GM18498 (cell line): Measurements from ENCODE around the gene PTX4.

Experiments
- ATAC-seq: cut with Tn5 transposase; IDR thresholded peaks from one replicate; pipeline ENCODE4 v1.9.1; 2021; ENCODE audit warnings: mild to moderate bottlenecking, moderate library complexity; ENCODE audit not compliant: unreplicated experiment

Gene PTX4

GRCh38 chr16:1502092-1503004, 13.6 kb upstream of the PTX4 start:
- ATAC-seq, result no peak

- no peak for ATAC-seq
These were observed 12.9 kb upstream of the PTX4 start for GRCh38 chr16:1501630-1502029.

GRCh38 chr16:1500465-1501150, 11.9 kb upstream of the PTX4 start:
- ATAC-seq, result no peak

GRCh38 chr16:1499756-1500464, 11.2 kb upstream of the PTX4 start:
- ATAC-seq, result no peak

- ATAC-seq, result no peak
These were observed 10.3 kb upstream of the PTX4 start for GRCh38 chr16:1498899-1499676.

GRCh38 chr16:1497014-1497598, 8.4 kb upstream of the PTX4 start:
- no peak for ATAC-seq

GRCh38 chr16:1496464-1496863, 7.7 kb upstream of the PTX4 start:
- no peak for ATAC-seq

GRCh38 chr16:1495889-1496262, 7.1 kb upstream of the PTX4 start:
- no peak for ATAC-seq

- no peak for ATAC-seq
These were observed 6.6 kb upstream of the PTX4 start for GRCh38 chr16:1495211-1495888.

- no peak for ATAC-seq
These were observed 6.0 kb upstream of the PTX4 start for GRCh38 chr16:1494711-1495110.

GRCh38 chr16:1494129-1494640, 5.4 kb upstream of the PTX4 start:
- no peak for ATAC-seq

- peak; percentile 9 for ATAC-seq
These were observed 5.0 kb upstream of the PTX4 start for GRCh38 chr16:1493746-1494094.

GRCh38 chr16:1492923-1493745, 4.4 kb upstream of the PTX4 start, which contains the start of gene TELO2:
TELO2 (plus strand) TSS chr16:1493360; CDS start chr16:1494282, 922 bp downstream.
- ATAC-seq, result peak; percentile 69

GRCh38 chr16:1492082-1492922, 3.6 kb upstream of the PTX4 start:
- no peak for ATAC-seq

GRCh38 chr16:1491327-1491726, 2.6 kb upstream of the PTX4 start:
- ATAC-seq, result no peak

GRCh38 chr16:1489077-1489476, 333 bp upstream of the PTX4 start:
- ATAC-seq, result no peak

- no peak for ATAC-seq
These were observed 616 bp downstream of the PTX4 start for GRCh38 chr16:1488054-1488601.
